ENCODE results near the gene ZSWIM4.

Gene ZSWIM4

DNA sequence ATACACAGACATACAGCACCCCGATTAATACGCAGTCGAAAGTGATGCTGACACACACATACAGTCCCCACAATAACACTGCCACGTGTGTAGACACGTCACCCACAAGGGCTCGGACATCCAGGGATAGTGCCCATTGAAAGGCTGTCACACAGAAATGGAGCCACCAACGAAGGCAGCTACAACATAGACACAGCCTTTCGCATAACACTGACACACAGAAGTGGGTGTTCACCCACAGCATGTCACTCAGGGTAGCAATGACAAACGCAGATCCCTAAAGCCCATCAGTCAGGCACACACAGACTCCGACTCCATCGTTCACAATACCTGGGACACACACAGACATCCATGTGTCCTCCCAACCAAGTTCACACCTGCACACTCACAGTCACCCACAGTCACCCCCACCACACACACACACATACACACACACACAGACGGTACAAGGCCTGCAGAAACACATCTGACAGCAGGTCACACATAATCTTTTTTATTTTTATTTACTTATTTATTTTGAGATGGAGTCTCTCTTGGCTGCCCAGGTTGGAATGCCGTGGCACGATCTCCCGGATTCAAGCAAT is 71.3 kb downstream of the ZSWIM4 start:
- TF ChIP-seq, protein P1, sequence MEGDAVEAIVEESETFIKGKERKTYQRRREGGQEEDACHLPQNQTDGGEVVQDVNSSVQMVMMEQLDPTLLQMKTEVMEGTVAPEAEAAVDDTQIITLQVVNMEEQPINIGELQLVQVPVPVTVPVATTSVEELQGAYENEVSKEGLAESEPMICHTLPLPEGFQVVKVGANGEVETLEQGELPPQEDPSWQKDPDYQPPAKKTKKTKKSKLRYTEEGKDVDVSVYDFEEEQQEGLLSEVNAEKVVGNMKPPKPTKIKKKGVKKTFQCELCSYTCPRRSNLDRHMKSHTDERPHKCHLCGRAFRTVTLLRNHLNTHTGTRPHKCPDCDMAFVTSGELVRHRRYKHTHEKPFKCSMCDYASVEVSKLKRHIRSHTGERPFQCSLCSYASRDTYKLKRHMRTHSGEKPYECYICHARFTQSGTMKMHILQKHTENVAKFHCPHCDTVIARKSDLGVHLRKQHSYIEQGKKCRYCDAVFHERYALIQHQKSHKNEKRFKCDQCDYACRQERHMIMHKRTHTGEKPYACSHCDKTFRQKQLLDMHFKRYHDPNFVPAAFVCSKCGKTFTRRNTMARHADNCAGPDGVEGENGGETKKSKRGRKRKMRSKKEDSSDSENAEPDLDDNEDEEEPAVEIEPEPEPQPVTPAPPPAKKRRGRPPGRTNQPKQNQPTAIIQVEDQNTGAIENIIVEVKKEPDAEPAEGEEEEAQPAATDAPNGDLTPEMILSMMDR (IDR thresholded peaks at IDR 0.05; ENCODE audit: control extremely low read depth, extremely low read depth, low read depth, missing control alignments): no peak
- ChIA-PET POLR2A (no interaction called here), CTCF (no interaction called here)
- DNase-seq (ENCODE audit: extremely low spot score): no peak

DNA sequence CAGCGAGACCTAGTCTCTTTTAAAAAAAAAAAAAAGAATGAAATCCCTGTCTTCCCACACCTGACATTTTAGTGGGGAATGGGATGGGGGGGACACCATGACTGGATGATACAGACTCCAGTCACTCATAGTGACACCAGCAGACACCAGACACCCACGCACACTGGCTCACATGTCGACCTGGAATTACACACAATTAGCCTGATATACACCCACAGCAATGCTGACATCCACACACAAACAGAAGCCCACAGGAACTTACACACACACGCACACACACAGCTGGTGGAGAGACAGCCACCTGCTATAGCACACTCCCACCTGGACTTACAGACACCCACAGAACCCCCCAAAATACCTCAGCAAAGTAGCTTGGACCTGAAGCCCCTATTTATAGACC is 73.4 kb downstream of the ZSWIM4 start:
- TF ChIP-seq, protein P1 (IDR thresholded peaks at IDR 0.05; ENCODE audit: control extremely low read depth, extremely low read depth, low read depth, missing control alignments): no peak
- CTCF ChIA-PET: interaction anchor here (1.0 to 1.5 kb wide), 2 partner anchors 10 to 84 kb away, joined by 3 to 6 read pairs; no protein-coding TSS in a partner anchor
- POLR2A ChIA-PET: interaction anchor here (0.7 kb wide), 1 partner anchor 71 kb away, joined by 3 read pairs; no protein-coding TSS in a partner anchor
- no peak for DNase-seq (ENCODE audit: extremely low spot score)

DNA sequence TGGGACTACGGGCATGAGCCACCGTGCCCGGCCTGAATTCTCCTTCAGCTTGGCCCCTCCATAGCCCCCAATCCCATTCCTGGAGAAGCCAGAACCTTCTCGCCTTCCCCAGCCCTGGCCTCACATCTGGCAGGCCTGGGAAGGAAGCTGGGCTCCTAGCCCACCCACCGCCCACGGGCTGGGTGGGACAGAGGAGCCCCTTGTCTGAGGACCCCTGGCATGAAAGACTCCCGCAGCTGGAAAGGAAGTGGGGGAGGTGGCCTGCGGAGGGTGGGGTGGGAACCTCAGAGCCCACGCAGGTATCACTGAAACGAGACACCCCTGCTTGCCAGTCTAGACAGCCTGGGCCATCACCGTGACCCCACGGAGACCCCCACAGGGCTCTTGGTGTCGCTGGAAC is 74.0 kb downstream of the ZSWIM4 start:
- DNase-seq (ENCODE audit: extremely low spot score): no peak
- TF ChIP-seq, protein P1 (IDR thresholded peaks at IDR 0.05; ENCODE audit: control extremely low read depth, extremely low read depth, low read depth, missing control alignments): no peak
- ChIA-PET CTCF (interaction anchor here (1.0 kb wide), 1 partner anchor 85 kb away, joined by 3 read pairs; no protein-coding TSS in a partner anchor), POLR2A (interaction anchor here (0.7 kb wide), 2 partner anchors 28 to 72 kb away, joined by 3 to 4 read pairs; no protein-coding TSS in a partner anchor)

DNA sequence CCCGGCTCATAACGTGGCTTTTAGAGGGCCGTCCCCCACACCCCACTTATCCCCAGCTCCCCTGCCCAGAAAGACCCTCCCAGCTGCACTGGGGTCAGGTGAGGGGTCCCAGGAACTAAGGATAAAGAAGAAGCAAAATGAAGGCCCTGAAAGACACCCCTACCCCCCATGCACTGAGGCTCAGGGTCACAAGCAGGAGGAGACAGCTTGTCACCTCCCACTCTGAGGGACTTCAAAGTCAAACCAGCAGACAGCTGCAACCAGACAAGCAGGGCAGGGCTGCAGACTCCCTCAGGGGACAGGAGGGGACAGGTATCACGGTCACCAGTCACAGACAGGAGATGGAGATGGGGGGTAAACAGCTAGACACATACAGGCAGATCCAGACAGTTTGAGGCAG is 75.6 kb downstream of the ZSWIM4 start:
- ChIA-PET CTCF (interaction anchor here (1.0 to 4.5 kb wide), 6 partner anchors 8 to 266 kb away, joined by 3 to 34 read pairs (median 4); partner anchors contain the start of gene ASF1B), POLR2A (no interaction called here)
- TF ChIP-seq, protein P1 (IDR thresholded peaks at IDR 0.05; ENCODE audit: control extremely low read depth, extremely low read depth, low read depth, missing control alignments): no peak
- DNase-seq (ENCODE audit: extremely low spot score): no peak

DNA sequence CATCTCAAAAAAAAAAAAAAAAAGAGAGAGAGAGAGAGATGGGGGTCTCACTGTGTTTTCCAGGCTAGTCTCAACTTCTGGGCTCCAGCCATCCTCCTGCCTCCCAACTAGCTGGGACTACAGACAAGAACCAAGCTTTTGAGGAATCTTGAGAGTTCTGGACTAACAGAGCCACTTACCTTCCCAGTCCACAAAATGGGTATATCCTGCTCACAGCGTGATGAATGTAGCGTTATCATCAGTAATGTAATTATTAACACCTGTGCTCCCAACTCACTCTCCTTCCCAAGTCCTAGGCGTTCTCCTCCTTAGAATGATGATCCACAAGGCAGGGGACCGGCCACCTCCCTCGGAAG is 77.1 kb downstream of the ZSWIM4 start:
- TF ChIP-seq, protein P1 (IDR thresholded peaks at IDR 0.05; ENCODE audit: control extremely low read depth, extremely low read depth, low read depth, missing control alignments): no peak
- POLR2A ChIA-PET: interaction anchor here (0.6 to 1.3 kb wide), 3 partner anchors 25 to 108 kb away, joined by 3 to 9 read pairs (median 6); partner anchors contain the start of gene MRI1
- CTCF ChIA-PET: interaction anchor here (0.7 to 4.5 kb wide), 10 partner anchors 9 to 264 kb away, joined by 3 to 34 read pairs (median 6); partner anchors contain the start of genes ASF1B and MISP3

DNA sequence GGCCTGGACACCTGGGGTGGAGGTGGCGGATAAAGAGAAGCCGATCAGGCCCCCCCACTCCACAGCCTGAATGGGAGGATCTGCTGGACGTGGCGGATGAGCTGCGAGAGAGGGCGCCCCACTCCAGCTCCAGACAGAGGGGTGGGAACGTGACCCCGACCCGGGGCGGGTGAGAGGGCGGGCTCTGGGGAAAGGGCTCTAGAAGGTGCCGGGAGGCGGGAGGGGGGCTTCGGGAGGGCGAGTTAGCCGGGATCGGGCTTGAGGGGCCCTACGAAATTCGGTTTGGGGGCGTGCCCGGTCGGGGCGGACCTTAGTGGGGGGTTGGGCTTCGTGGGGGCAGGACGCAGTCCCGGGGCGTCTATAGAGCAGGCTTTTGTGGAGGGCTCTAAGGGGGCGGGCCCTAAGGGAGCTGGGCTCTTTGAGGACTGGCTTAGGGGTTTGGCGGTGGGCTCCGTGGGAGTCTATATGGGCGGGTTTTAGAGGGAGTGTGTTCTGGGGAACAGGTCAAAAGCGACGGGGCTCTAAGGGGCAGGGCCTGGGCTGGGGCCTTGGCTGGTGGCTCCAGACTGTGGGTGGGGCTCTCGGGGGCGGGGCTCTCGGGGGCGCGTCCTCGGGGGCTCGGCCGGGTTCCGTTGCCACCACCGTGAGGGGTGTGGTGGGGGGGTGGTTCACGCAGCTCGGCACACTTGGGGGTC is 77.6 kb downstream of the ZSWIM4 start:
- ChIA-PET POLR2A (interaction anchor here (0.6 to 1.3 kb wide), 3 partner anchors 25 to 108 kb away, joined by 3 to 9 read pairs (median 6); partner anchors contain the start of gene MRI1), CTCF (interaction anchor here (0.7 to 4.5 kb wide), 11 partner anchors 10 to 263 kb away, joined by 3 to 34 read pairs (median 5); partner anchors contain the start of genes ASF1B, IL27RA and MISP3)
- TF ChIP-seq, protein P1 (IDR thresholded peaks at IDR 0.05; ENCODE audit: control extremely low read depth, extremely low read depth, low read depth, missing control alignments): peak; percentile 47
- DNase-seq (ENCODE audit: extremely low spot score): peak; percentile 65

More for the DNA sequence above, 77.1 kb downstream of the ZSWIM4 start:
- DNase-seq (ENCODE audit: extremely low spot score): no peak

Measured in GM10248 (cell line).